HG03066 (cell line): Measurements from ENCODE around the gene OR7A5.
"Not testable (repeated sequence)": the region's sequence is repeated elsewhere in the genome, so short reads cannot be mapped to it uniquely, and the experiment has no call there.

Source experiments
- ATAC-seq: cut with Tn5 transposase; IDR thresholded peaks from one replicate; pipeline ENCODE4 v1.9.1; 2021; ENCODE audit warnings: low read depth; ENCODE audit not compliant: unreplicated experiment

The OR7A5 gene

GRCh38 chr19:14785102-14785793 lies 49.7 kb downstream of the OR7A5 start:
- ATAC-seq = not testable (repeated sequence)

GRCh38 chr19:14784730-14785101 lies 50.3 kb downstream of the OR7A5 start:
- not testable (repeated sequence) for ATAC-seq

GRCh38 chr19:14783410-14783998 lies 51.5 kb downstream of the OR7A5 start:
- ATAC-seq = not testable (repeated sequence)

- no peak for ATAC-seq
These were observed 52.2 kb downstream of the OR7A5 start for GRCh38 chr19:14782626-14783409.

- not testable (repeated sequence) for ATAC-seq
These were observed 53.1 kb downstream of the OR7A5 start for GRCh38 chr19:14781713-14782536.

GRCh38 chr19:14780622-14781225 lies 54.3 kb downstream of the OR7A5 start:
- not testable (repeated sequence) for ATAC-seq

- ATAC-seq = no peak
These were observed 55.8 kb downstream of the OR7A5 start for GRCh38 chr19:14779151-14779550.

GRCh38 chr19:14778110-14778845 lies 56.7 kb downstream of the OR7A5 start, which contains the start of gene ADGRE2:
TSS of gene ADGRE2 (minus strand) at chr19:14778560. CDS start at chr19:14776756, 1,804 bp downstream.
- ATAC-seq = not testable (repeated sequence)

GRCh38 chr19:14777645-14778044 lies 57.3 kb downstream of the OR7A5 start:
- ATAC-seq = not testable (repeated sequence)
